ENCODE measurements around the gene TMEM209.
"Not testable (repeated sequence)": the region's sequence is repeated elsewhere in the genome, so short reads cannot be mapped to it uniquely, and the experiment has no call there.

Gene TMEM209

DNA sequence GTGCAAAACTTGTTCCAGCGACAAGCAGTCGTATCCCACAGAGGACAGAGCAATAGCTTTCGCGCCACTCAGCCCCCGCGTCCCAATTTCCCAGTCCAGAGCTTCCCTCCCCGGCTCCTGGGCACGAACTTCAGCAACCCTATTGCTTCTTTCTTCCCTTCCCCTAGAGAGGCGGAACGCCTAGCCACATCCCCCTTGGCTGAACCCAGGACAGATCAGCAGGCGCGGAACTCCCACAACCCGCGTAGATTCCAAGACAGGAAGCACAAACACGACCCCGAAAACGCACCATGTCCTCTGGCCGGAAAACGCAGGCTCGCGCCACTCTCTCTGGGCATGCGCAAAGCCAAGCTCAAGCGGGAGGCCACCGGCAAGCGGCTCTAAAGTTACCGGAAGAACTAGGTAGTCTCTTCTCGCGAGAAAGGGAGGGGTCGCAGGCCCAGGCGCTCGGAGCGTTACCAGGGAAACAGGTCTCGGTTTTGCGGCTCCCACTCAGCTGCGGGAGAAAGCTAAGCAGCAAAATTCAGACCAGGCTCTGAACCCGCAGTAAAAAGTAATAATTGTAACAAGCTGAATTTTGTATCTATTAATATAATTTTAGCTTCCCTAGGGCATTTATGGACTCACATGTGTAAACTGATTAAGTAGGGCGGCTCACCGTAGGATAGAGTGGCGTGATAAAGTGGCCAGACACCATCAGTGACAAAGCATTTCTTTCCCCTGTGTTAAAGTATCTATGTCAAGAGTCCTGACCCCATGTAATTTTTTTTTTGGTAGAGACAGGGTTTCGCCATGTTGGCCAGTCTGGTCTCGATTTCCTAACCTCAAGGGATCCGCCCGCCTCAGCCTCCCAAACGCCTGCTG is at the start of gene TMEM209:
Gene TMEM209, minus strand, starts transcription at position 323 of the 864 bp plus-strand sequence. Its CDS starts 31 bp downstream, at position 292.
- peak; percentile 96 for DNase-seq

DNA sequence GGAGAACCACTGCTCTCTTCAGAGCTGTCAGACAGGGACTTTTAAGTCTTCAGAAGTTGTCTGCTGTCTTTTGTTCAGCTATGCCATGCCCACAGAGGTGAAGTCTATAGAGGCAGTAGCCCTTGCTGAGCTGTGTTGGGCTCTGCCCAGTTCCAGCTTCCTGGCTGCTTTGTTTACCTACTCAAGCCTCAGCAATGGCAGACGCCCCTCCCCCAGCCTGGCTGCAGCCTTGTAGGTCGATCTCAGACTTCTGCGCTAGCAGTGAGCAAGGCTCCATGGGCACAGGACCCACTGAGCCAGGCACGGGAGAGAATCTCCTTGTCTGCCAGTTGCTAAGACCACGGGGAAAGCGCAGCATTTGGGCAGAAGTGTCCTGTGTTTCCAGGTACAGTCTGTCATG is 49.3 kb upstream of the TMEM209 start:
- DNase-seq = no peak

DNA sequence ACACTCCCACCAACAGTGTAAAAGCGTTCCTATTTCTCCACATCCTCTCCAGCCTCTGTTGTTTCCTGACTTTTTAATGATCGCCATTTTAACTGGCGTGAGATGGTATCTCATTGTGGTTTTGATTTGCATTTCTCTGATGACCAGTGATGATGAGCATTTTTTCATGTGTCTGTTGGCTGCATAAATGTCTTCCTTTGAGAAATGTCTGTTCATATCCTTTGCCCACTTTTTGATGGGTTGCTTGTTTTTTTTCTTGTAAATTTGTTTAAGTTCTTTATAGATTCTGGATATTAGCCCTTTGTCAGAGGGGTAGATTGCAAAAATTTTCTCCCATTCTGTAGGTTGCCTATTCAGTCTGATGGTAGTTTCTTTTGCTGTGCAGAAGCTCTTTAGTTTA is 44.4 kb upstream of the TMEM209 start:
- DNase-seq = not testable (repeated sequence)

DNA sequence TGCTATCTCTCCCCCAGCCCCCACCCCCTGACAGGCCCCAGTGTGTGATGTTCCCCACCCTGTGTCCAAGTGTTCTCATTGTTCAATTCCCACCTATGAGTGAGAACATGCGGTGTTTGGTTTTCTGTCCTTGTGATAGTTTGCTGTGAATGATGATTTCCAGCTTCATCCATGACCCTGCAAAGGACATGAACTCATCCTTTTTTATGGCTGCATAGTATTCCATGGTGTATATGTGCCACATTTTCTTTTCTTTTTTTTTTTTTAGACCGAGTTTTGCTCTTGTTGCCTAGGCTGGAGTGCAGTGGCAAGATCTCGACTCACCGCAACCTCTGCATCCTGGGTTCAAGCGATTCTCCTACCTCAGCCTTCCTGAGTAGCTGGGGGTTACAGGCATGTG is 43.6 kb upstream of the TMEM209 start:
- DNase-seq = not testable (repeated sequence)

DNA sequence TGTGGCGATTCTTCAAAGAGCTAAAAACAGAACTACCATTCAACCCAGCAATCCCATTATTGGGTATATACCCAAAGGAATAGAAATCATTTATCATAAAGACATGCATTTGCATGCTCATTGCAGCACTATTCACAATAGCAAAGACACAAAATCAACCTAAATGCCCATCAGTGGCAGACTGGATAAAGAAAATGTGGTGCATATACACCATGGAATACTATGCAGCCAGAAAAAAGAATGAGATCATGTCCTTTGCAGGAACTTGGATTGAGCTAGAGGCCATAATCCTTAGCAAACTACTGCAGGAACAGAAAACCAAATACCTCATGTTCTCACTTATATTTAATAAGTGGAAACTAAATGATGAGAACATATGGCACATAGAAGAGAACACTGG is 41.3 kb upstream of the TMEM209 start:
- DNase-seq = not testable (repeated sequence)

DNA sequence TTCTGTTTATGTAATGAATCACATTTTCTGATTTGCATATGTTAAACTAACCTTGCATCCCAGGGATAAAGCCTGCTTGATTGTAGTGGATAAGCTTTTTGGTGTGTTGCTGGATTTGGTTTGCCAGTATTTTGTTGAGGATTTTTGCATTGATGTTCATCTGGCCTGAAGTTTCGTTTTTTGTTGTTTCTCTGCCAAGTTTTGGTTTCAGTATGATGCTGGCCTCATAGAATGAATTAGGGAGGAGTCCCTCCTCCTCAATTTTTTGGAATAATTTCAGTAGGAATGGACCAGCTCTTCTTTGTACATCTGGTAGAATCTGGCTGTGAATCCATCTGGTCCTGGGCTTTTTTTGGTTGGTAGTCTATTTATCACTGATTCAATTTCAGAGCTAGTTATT is 38.3 kb upstream of the TMEM209 start:
- not testable (repeated sequence) for DNase-seq

DNA sequence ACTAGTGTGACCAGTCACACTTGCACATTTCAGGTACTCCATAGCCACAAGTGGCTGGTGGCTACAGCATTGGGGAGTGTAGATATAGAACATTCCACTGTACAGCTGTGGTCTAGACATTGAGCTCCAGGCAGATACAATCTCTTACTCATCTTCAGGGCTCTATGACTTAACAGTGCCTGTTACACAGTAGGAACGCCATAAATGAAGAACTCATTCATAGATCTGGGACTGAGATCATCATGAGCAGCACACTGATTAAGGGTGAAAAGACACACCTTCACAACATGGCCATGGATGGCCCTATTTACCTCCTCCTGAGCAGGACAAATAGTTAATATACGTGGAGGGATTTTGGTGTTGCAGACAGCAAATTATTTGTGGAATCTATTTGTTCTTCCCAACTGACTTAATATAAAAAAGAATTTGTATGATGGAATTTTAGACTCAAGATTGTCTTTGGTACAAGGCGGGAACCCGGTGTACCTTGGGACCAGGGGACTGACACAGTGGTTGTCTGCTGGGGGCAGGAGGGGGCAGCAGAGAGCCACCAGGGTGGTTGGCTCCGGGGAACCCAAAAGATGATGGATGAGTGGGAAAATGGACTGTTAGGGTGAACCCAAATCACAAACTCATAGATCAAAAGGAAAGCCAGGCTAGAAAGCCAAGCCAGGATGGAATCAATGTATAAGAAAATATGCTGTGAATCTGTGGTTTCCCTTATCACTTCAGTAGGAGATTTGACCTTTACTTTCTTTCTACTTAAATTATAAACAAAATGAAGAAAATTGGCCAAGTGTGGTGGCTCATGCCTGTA is 37.2 kb upstream of the TMEM209 start:
- peak; percentile 78 for DNase-seq

DNA sequence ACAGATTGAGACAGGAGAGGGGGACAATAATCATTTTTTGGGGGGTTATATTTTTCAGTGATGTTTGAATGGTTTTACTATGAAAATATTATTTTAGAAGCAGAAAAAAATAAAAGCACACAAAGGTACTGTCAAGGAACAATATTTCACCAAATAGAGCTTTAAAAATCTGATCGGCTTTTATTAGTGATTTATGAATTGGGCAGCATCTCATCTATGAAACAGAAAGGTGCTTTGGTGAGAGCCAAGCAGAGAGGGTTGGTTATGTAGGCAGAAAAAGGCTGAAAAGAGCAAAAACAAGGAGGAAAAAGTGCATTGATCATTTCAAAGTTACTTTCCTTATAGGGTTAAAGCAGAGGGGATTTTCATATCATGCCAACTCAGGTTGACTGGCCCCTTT is 35.0 kb upstream of the TMEM209 start:
- no peak for DNase-seq

DNA sequence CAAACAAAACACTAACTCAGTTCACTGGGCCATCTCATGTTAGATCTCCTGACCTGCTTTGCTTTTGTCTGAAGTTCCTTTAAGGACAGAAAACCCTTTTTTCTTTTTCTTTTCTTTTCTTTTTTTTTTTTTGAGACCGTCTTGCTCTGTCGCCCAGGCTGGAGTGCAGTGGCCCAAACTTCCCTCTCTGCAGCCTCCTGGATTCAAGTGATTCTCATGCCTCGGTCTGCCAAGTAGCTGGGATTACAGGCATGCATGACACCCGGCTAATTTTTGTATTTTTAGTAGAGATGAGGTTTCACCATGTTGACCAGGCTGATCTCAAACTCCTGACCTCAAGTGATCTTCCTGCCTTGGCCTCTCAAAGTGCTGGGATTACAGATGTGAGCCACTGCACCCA is 31.2 kb upstream of the TMEM209 start:
- DNase-seq = not testable (repeated sequence)

DNA sequence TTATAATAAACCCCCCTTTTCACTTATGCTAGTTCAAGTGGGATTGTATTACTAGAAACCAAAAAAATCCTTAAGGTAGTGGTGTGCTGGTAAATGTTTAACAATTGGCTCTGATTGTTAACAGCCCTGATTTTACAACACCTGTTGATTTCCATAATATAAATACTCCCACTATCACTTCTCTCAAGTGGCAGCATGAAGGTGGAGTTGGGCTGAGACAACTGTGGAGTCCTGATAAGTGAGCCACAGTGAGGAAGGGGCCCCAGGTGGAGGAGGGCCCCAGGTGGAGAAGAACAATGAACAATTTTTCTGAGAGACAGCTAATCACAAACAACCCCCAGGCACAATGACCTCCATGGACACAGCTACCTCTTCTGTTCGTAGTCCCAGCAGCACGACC is 28.9 kb upstream of the TMEM209 start:
- DNase-seq = no peak

DNA sequence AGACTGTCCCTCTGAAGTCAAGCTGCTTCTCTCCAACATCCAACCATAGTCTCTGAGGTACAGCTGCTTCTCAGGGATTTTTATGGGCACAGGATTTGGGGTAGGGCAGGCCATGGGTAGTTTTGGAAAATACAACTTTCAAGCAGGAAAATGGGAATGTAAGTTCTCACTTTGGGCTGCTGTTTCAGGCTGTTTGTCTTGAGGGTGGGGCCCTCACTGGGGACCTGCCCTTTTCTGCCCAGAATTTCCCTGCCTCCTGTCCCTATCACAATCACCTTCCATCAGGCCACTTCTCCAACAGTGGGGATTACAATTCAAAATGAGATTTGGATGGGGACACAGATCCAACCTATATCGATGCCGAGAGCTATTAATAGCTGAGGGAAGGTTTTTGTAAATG is 27.0 kb upstream of the TMEM209 start:
- no peak for DNase-seq

DNA sequence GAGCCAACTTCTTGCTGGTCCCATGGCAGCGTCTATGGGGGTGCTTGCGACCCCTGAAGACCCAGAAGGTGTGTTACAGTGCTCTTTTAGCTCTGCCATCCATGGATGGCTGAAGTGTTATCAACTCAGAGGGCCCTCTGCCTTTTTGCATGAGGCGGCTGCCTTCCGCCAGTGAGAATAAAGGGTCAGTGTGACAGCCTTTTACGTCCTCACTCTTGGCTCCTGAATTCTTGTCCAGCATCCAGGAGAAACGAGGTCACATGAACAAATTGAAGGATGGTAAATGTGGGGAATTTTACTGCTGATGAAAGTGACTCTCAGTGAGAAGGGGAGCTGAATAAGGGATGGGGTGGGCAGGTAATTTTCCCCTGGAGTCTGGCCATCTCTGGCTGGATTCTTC is 26.6 kb upstream of the TMEM209 start:
- no peak for DNase-seq

DNA sequence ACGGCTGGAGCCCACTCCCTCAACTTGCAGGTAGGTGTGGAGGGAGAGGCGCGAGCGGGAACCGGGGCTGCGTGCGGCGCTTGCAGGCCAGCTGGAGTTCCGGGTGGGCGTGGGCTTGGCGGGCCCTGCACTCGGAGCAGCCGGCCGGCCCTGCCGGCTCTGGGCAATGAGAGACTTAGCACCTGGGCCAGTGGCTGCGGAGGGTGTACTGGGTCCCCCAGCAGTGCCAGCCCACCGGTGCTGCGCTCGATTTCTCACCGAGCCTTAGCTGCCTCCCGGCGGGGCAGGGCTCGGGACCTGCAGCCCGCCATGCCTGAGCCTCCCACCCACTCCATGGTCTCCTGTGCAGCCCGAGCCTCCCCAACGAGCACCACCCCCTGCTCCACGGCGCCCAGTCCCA is 24.8 kb upstream of the TMEM209 start:
- DNase-seq = not testable (repeated sequence)

DNA sequence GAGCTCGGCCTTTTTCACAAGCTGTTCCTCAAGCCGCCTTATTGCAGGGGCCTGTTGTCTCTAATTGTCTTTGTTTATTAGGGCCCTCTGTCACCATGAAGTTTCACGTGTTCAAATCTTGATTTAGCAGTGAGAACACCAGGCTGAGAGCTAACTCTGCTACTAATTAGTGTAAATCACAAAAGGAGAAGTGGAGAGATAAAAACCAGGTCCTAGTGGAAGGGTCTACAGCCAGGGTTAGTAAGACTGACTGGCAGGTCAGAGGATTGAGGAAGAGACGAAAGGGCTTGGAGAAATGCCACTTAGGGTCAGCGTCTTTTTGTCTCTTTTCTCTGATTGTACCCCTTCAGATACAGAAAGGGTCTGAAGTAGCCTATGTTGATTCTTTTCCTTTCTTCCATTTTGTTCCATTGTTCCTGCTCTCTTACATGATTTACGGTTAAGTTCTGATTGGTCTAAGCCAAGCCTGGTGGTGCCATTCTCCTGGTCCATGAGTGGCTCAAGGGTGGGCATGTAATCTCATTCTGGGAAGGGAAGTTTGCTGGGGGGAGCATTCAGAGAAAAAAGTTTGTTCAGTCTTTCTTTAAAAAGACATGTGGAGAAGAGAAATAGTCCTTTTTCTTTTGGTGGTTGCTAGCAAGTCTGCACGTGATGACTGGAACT is 23.8 kb upstream of the TMEM209 start:
- no peak for DNase-seq

DNA sequence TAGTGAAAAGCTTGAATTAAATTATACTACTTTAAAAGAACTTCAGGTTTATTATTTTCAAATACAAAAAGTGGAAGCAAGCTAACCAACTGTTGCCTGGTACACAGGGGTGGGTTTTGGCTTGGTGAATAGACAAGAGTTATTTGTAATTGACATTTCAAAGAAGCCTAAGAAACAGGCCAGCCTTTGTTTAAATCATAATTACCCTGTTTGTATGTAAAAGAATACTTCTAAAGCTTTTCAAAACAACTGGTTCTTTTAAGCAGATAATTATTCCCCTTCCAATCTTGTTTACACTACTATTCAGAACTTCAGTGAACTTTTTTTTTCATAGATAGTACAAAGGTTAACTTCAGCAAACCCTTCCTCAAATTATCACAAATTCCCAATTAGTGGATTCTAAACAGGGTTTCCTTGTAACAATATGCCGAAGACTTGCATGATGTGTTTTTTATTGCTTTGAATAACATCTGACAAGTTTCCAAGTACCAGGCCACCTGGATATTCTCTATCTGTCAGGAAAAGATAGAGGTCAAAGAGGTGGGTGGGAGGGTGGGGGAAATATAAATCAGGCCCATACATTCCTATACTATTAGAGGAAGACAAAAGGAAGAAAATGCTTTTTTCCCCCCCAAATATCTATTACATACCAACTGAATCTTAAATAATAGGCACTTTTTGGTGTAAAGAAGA is 22.8 kb upstream of the TMEM209 start:
- DNase-seq = no peak

DNA sequence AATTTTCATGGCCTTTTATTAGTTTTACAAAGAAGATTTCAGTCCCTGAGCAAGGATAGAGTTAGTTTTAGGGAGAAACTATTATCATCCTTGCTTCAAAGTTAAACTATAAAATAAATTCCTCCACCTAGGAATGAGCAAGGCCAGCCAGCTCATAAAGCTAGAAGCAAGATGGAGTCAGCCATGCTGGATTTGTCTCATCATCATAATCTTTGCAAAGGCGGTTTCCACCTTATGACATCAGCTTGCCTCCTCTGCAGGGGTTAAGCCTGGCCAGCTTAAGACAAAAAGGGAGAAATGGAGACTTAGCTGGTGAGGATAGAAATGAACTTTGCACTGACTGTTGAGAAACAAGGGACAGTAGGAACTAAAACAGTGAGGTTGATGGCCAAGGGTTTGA is 21.1 kb upstream of the TMEM209 start:
- no peak for DNase-seq

DNA sequence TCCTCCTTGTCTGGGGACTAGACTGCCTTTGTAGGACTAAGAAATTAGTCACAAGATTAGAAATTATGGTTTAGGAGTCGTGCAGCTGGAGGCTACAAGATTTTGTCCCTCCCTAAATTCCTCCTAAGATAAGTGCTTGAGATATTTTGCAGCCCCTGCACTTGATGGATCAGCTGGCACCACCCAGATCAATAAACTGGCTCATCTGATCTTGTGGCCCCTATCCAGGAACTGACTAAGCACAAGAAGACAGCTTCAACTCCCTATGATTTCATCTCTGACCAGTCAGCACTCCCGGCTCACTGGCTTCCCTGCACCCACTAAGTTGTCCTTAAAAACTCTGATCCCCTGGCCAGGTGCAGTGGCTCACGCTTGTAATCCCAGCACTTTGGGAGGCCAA is 19.7 kb upstream of the TMEM209 start:
- DNase-seq = not testable (repeated sequence)

DNA sequence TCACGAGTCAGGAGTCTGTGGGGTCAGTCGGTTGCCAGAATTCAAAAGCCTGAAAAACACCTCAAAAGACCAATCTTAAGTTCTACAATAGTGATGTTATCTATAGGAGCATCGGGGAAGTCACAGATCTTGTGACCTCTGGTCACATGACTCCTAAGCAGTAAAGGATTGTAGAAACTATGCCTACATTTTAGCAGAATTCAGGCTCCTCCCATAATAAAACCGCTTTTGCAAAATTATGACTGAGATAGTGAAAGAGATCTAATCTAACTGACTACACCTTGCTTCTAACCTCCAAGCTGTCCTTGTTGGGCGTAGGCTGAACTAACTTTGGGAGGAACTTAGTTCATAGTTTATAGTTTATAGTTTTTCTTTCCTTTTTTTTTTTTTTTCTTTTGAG is 19.0 kb upstream of the TMEM209 start:
- DNase-seq = no peak

DNA sequence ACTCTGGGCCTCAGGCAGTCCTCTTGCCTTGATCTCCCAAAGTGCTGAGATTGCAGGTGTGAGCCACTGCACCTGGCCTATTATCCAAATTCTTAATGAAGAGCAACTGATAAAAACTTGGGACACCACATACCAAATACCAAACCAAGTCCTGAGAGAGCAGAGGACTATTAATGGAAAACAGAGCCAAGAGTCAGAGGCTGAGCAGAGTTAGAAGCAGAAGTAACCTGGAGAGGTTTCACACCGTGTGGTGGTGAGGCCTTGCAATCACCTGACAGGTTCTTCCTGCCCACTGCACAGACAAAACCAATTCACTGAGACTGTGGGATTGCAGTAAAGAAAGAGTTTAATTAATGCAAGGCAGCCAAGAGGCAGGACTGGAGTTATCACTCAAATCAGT is 18.4 kb upstream of the TMEM209 start:
- DNase-seq = no peak

DNA sequence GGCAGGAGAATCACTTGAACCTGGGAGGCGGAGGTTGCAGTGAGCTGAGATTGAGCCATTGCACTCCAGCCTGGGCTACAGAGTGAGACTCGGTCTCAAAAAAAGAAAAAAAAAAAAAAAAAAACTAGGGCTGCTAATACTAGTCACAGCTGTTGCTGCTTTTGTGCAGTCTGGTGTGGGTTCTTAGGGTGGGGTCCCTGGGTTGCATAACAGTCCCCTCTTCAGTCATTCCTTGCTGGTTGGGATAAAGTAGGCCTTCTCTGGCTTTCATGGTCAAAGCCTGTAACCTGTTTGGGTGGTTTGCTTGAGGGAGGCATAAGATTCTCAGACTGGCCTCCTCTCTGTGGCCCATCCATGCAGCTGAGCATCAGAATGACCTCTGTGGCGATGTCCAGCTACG is 16.5 kb upstream of the TMEM209 start:
- no peak for DNase-seq

DNA sequence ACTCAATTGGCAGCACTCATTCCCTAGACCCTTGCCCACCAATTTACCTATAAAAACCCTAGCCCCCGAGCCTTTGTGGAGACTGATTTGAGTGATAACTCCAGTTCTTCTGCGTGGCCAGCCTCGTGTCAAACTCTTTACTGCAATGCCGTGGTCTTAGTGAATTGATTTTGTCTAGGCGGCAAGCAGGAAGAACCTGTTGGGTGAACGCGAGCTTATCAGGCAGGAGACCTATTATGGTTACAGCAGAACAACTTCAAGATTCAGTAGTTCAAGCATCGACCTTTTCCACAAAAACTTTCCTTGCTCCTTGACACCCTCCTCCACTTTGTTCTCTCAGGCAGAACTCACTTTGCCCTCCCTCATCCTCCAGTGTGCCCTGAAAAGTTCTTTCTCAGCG is 14.7 kb upstream of the TMEM209 start:
- DNase-seq = no peak

DNA sequence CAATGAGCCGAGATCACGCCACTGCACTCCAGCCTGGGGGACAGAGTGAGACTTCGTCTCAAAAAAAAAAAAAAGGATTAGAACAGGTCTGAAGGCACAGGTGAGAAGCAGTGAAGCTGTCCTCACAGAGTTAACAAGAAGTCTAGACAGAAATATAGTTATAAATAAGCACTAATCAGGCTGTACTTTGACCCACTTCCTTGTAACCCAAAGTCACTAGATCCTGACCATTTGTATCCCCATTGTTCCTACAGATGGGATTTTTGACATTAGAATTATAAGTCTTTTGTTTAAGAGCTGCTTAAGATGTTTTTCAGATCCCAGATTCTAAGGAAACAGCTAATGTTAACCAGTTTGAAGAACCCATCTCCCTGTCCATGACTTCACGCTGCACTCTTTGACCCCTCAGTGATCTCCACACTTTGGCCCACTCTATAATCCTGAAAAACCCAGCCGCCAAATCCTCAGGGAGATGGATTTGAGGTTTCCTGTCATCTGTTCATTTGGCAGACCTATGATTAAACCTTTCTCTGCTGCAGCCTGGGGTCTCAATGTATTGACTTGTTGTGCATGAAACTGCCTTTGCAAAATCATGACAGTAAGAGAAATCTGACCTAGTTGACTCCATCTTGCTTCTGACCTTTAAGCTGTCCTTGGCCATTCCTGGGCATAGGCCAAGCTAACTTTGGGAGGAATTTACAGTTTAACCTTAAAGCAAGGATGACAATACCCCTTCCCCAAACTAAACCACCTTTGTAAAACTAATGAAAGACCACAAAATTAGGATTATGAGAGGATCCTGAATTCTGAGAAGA is 13.8 kb upstream of the TMEM209 start:
- DNase-seq = no peak
